ENCODE data around the gene RAB23.

RAB23 gene

DNA sequence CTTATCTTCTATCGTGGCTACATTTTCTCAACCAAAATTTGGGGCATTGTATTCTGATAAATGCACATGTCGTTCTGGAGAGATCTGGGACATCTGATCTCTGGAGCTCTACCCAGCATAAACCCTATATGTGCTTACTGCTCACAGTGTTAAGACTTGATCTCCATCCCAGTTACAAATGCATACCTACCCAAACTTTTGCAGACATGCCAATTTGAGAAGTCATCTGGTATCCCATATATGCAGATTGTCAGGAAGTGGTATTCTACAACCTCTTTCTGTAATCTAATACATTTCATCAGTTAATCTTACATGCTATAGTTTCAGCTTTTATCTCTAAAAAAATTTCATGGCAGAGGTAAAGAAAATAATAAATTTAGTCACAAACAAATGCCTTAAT, 38.8 kb downstream of the RAB23 start:
- peaks cover 28% of the 10 kb centered on the region for H3K79me2 ChIP-seq (ENCODE audit: insufficient read depth, low read length)
- H3K27ac ChIP-seq (ENCODE audit: low read depth, low read length, poor library complexity, severe bottlenecking), result no peak overlapping the region
- H3K4me3 ChIP-seq (ENCODE audit: low read depth, low read length, poor library complexity, severe bottlenecking), result no peak overlapping the region
- no peaks in the 10 kb centered on the region for H4K20me1 ChIP-seq (ENCODE audit: insufficient read depth, low read length)
- H3K36me3 ChIP-seq (ENCODE audit: insufficient read depth, low read length), result peaks cover 65% of the 10 kb centered on the region
- H3K4me1 ChIP-seq (ENCODE audit: insufficient read depth, low read length, severe bottlenecking), result no peaks in the 10 kb centered on the region
- H3K9me3 ChIP-seq (ENCODE audit: low read length), result no peaks in the 10 kb centered on the region
- H2AFZ ChIP-seq (ENCODE audit: low read length), result no peak overlapping the region
- H3K9me2 ChIP-seq (ENCODE audit: low read depth, low read length), result no peaks in the 10 kb centered on the region
- no peak overlapping the region for H3K4me2 ChIP-seq (ENCODE audit: low read length)
- no peaks in the 10 kb centered on the region for H3K27me3 ChIP-seq (ENCODE audit: insufficient read depth, low read length)
- H3F3A ChIP-seq (ENCODE audit: insufficient read depth, low read length), result no peaks in the 10 kb centered on the region
- no peak overlapping the region for H3K9ac ChIP-seq (ENCODE audit: low read length)
- TF ChIP-seq EZH2 (IDR thresholded peaks at IDR 0.05; ENCODE audit: borderline replicate concordance, low read length) (no peak), CTCF (IDR thresholded peaks at IDR 0.05; ENCODE audit: low read length) (no peak)

DNA sequence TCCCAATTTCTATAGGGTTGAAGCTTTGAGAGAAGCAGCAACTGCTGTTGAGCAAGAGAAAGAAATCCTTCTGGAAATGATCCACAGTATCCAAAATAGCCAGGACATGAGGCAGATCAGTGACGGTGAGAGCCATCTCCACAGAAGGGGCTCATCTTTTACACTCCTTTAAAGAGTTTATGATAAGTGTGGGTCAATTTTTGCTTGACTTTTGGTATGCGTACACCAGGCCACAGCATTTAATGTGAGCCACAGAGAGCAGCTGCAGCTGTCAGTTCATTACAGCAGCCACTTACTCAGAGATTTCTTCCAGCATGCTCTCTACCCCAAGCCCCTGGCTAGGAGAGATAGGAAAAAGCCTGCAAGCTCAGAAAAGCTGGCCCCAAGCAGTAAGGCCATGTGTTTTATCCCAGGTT, 40.1 kb downstream of the RAB23 start:
- no peaks in the 10 kb centered on the region for H3F3A ChIP-seq (ENCODE audit: insufficient read depth, low read length)

GRCh38 chr6:57180596-57180995, 41.5 kb downstream of the RAB23 start:
- peaks cover 66% of the 10 kb centered on the region for H3K36me3 ChIP-seq (ENCODE audit: insufficient read depth, low read length)
- H2AFZ ChIP-seq (ENCODE audit: low read length), result no peak overlapping the region
- H3K9me3 ChIP-seq (ENCODE audit: low read length), result no peaks in the 10 kb centered on the region
- no peaks in the 10 kb centered on the region for H4K20me1 ChIP-seq (ENCODE audit: insufficient read depth, low read length)
- H3F3A ChIP-seq (ENCODE audit: insufficient read depth, low read length), result no peaks in the 10 kb centered on the region
- H3K27ac ChIP-seq (ENCODE audit: low read depth, low read length, poor library complexity, severe bottlenecking), result no peak overlapping the region
- no peaks in the 10 kb centered on the region for H3K9me2 ChIP-seq (ENCODE audit: low read depth, low read length)
- H3K9ac ChIP-seq (ENCODE audit: low read length), result no peak overlapping the region
- H3K27me3 ChIP-seq (ENCODE audit: insufficient read depth, low read length), result no peaks in the 10 kb centered on the region
- peaks cover 55% of the 10 kb centered on the region for H3K79me2 ChIP-seq (ENCODE audit: insufficient read depth, low read length)
- H3K4me2 ChIP-seq (ENCODE audit: low read length), result no peak overlapping the region
- no peak for TF ChIP-seq CTCF (IDR thresholded peaks at IDR 0.05; ENCODE audit: low read length)
- no peak for TF ChIP-seq EZH2 (IDR thresholded peaks at IDR 0.05; ENCODE audit: borderline replicate concordance, low read length)
- no peak overlapping the region for H3K4me3 ChIP-seq (ENCODE audit: low read depth, low read length, poor library complexity, severe bottlenecking)
- H3K4me1 ChIP-seq (ENCODE audit: insufficient read depth, low read length, severe bottlenecking), result peaks cover 10% of the 10 kb centered on the region

More for the DNA sequence above, 40.1 kb downstream of the RAB23 start:
- H4K20me1 ChIP-seq (ENCODE audit: insufficient read depth, low read length), result no peaks in the 10 kb centered on the region
- H3K9me2 ChIP-seq (ENCODE audit: low read depth, low read length), result no peaks in the 10 kb centered on the region
- no peak overlapping the region for H3K27ac ChIP-seq (ENCODE audit: low read depth, low read length, poor library complexity, severe bottlenecking)
- peaks cover 41% of the 10 kb centered on the region for H3K79me2 ChIP-seq (ENCODE audit: insufficient read depth, low read length)
- peaks cover 66% of the 10 kb centered on the region for H3K36me3 ChIP-seq (ENCODE audit: insufficient read depth, low read length)
- H3K9ac ChIP-seq (ENCODE audit: low read length), result no peak overlapping the region
- H2AFZ ChIP-seq (ENCODE audit: low read length), result no peak overlapping the region
- no peaks in the 10 kb centered on the region for H3K4me1 ChIP-seq (ENCODE audit: insufficient read depth, low read length, severe bottlenecking)
- no peak overlapping the region for H3K4me3 ChIP-seq (ENCODE audit: low read depth, low read length, poor library complexity, severe bottlenecking)
- no peaks in the 10 kb centered on the region for H3K27me3 ChIP-seq (ENCODE audit: insufficient read depth, low read length)
- no peak overlapping the region for H3K4me2 ChIP-seq (ENCODE audit: low read length)
- TF ChIP-seq CTCF (IDR thresholded peaks at IDR 0.05; ENCODE audit: low read length), result no peak
- TF ChIP-seq EZH2 (IDR thresholded peaks at IDR 0.05; ENCODE audit: borderline replicate concordance, low read length), result no peak
- no peaks in the 10 kb centered on the region for H3K9me3 ChIP-seq (ENCODE audit: low read length)

Measured in OCI-LY1 (cell line).